ENCODE data around the gene NOD1. TPM values are rescaled to one million over a fixed set of nuclear protein-coding genes. Genes with fewer than 3 reads are reported as not detected.

The NOD1 gene
- total RNA-seq, 2 donors from 2014 or later: 3.5 to 12.3 TPM

DNA sequence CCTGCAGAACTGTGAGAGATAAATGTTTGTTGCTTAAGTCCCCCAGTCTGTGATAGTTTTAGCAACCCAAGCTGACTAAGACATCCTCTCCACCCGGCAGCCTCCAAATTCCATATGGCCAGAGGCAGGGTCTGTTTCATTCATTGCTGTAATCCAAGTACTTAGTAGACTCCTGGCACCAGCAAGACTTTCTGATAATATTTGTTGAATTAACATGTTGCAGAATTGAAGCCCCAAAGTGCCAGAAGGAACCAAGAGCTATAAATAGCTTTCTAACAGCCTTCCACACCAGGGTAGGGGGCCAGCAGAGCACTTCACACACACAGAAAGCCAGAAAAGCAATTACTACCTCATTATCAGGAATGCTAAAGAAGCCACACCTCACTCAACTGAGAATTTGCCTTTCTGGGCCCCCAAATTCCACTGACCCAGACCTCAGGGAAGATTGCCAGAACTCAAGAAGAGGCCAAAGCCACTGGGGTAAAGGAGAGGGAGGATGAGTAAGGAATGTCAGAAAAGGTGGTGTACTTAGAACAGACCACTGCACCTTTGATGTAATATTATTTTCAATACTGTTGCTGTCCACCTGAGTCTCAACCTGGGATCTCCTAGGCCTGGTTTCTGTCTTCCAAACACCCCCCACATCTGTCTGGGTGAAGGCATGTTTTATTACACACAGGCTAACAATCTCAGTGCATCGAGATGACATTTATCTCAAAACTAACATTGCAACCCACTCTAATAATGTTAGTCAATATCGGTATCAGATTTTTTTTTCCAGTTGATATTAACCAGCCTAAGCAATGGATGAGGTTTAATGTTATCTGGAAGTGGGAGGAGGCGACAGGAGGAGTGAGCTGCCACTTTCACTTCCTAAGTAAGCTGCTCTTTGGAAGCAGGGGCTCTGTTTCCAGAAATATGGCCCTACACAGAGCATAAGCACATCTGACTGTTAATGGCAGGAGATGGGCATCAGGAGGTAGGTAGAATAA lies 5.5 kb downstream of the NOD1 start:
- Histone ChIP-seq H3K36me3 (no peaks in the 10 kb centered on the region), H3K4me3 (no peak overlapping the region), H3K27ac (no peak overlapping the region), H3K9me3 (no peaks in the 10 kb centered on the region), H3K4me1 (replicated peaks) (no peaks in the 10 kb centered on the region), H3K27me3 (replicated peaks; ENCODE audit: insufficient read depth) (no peaks in the 10 kb centered on the region)
- intact Hi-C loops (cut with DNase I): no loop called here
- no peak for DNase-seq (ENCODE audit: low spot score)
- WGBS: 78% methylated on average over 4 of the region's 4 CpGs
- TF ChIP-seq POLR2AphosphoS5 (IDR thresholded peaks at IDR 0.05) (no peak), POLR2A (IDR thresholded peaks at IDR 0.05) (no peak)
- TF ChIP-seq, protein P1, sequence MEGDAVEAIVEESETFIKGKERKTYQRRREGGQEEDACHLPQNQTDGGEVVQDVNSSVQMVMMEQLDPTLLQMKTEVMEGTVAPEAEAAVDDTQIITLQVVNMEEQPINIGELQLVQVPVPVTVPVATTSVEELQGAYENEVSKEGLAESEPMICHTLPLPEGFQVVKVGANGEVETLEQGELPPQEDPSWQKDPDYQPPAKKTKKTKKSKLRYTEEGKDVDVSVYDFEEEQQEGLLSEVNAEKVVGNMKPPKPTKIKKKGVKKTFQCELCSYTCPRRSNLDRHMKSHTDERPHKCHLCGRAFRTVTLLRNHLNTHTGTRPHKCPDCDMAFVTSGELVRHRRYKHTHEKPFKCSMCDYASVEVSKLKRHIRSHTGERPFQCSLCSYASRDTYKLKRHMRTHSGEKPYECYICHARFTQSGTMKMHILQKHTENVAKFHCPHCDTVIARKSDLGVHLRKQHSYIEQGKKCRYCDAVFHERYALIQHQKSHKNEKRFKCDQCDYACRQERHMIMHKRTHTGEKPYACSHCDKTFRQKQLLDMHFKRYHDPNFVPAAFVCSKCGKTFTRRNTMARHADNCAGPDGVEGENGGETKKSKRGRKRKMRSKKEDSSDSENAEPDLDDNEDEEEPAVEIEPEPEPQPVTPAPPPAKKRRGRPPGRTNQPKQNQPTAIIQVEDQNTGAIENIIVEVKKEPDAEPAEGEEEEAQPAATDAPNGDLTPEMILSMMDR (IDR thresholded peaks at IDR 0.05): no peak

DNA sequence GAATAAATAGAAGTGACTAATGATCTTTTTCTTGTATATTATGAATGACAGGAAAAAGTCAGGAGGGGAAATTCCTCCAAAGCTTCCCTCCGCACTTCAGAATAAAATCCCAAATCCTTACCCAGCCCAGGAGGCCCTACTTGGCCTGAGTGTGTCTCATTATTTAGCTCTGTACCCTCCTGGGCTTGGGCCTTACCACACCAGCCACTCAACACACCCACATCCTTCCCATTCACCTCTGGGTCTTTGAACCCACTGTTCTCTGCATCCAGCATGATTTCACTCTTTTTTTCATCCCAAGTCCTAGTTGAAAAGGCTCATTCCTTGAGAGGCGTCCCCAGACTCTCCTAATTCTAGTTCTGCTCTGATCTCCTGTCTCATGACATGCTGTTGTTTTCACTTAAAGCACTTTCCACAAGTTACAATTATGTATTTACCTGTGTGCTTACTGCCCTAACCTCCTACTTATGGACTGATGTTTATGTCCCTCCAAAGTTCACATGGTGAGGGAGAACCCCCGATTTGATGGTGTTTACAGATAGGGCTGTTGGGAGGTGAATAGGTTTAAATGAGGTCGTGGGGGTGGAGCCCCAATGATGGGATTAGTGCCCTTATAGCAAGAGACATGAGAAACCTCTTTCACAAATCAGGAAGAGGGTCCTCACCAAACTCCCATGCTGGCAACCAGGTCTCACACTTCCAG lies 6.4 kb downstream of the NOD1 start:
- DNase-seq (ENCODE audit: low spot score): no peak
- intact Hi-C loops (cut with DNase I): no loop called here

DNA sequence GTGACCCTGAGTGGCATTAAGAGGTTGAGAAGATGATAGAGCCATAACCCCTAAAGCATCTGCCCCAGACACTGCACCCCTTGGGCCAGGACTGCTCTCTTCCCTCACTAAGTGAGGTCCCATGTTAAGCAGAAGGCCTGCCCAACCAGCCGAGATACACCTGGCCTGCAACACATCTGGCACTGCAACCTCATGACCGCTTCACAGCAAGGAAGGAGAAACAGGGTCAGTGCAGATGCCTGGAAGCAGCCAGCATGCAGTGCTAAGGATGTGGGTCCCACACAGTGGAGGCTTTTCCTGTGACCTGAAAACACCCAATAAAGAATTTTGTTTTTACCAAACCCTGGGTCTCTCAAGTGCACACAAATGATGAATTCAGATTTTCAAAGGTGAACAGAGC lies 7.4 kb downstream of the NOD1 start:
- 41% methylated on average over 2 of the region's 2 CpGs for WGBS
- Histone ChIP-seq H3K4me3 (no peak overlapping the region), H3K36me3 (no peaks in the 10 kb centered on the region), H3K9me3 (no peaks in the 10 kb centered on the region), H3K27me3 (replicated peaks; ENCODE audit: insufficient read depth) (no peaks in the 10 kb centered on the region), H3K4me1 (replicated peaks) (no peaks in the 10 kb centered on the region), H3K27ac (peak overlapping the region; percentile 24 to 33)
- TF ChIP-seq, protein P1 (IDR thresholded peaks at IDR 0.05): no peak
- TF ChIP-seq POLR2A (IDR thresholded peaks at IDR 0.05): no peak
- DNase-seq (ENCODE audit: low spot score): no peak
- intact Hi-C loops (cut with DNase I): no loop called here

More for the DNA sequence above, 6.4 kb downstream of the NOD1 start:
- no peaks in the 10 kb centered on the region for H3K9me3 ChIP-seq
- no peaks in the 10 kb centered on the region for H3K27me3 ChIP-seq (replicated peaks; ENCODE audit: insufficient read depth)
- H3K27ac ChIP-seq: no peak overlapping the region
- H3K4me3 ChIP-seq: no peak overlapping the region
- H3K36me3 ChIP-seq: no peaks in the 10 kb centered on the region
- TF ChIP-seq, protein P1 (IDR thresholded peaks at IDR 0.05): no peak
- TF ChIP-seq POLR2A (IDR thresholded peaks at IDR 0.05) (no peak), POLR2AphosphoS5 (IDR thresholded peaks at IDR 0.05) (no peak)
- no peaks in the 10 kb centered on the region for H3K4me1 ChIP-seq (replicated peaks)
- WGBS: 75% methylated on average over 4 of the region's 4 CpGs

DNA sequence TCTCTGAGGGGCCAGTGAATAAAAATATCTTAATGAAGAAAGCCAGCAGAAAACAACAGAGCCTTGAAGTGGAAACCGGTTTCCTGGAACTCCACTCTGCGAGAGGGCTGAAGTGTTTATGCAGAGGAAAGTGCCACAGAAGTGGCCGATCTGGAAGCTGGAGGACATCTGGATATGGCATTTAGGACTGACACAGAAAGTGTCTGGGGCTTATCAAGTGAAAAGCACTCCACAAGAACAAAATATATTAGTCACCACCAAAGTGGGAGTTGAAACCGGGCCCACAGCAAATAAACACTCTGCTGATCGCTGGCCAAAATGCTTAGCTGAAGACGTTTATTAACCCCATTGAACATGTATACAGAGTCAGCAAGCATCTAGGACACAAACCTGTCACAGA lies 7.8 kb downstream of the NOD1 start:
- no peak for DNase-seq (ENCODE audit: low spot score)
- H3K9me3 ChIP-seq: no peaks in the 10 kb centered on the region
- no peak overlapping the region for H3K4me3 ChIP-seq
- TF ChIP-seq POLR2A (IDR thresholded peaks at IDR 0.05) (no peak), POLR2AphosphoS5 (IDR thresholded peaks at IDR 0.05) (peak; percentile 32)
- TF ChIP-seq, protein P1 (IDR thresholded peaks at IDR 0.05): no peak
- intact Hi-C loops (cut with DNase I): no loop called here
- no peaks in the 10 kb centered on the region for H3K36me3 ChIP-seq
- 3% methylated on average over 6 of the region's 6 CpGs for WGBS
- H3K27ac ChIP-seq: peak overlapping the region; percentile 24 to 33
- H3K27me3 ChIP-seq (replicated peaks; ENCODE audit: insufficient read depth): no peaks in the 10 kb centered on the region
- H3K4me1 ChIP-seq (replicated peaks): peaks cover 3% of the 10 kb centered on the region

Data from prostate gland (tissue), 2 donors.